GM18909 (cell line): Measurements from ENCODE around the gene DNAJA3.

Source experiments
- ATAC-seq: cut with Tn5 transposase; IDR thresholded peaks from one replicate; pipeline ENCODE4 v1.9.1; 2021; ENCODE audit warnings: mild to moderate bottlenecking; ENCODE audit not compliant: unreplicated experiment, poor library complexity

DNAJA3 gene

GRCh38 chr16:4467916-4468315 lies 42.2 kb downstream of the DNAJA3 start:
- no peak for ATAC-seq

- ATAC-seq: no peak
Measured at GRCh38 chr16:4468972-4469371, 43.3 kb downstream of the DNAJA3 start.

- no peak for ATAC-seq
Measured at GRCh38 chr16:4471869-4472268, 46.2 kb downstream of the DNAJA3 start.

- no peak for ATAC-seq
Measured at GRCh38 chr16:4472880-4473279, 47.2 kb downstream of the DNAJA3 start.

GRCh38 chr16:4474192-4474961 lies 48.7 kb downstream of the DNAJA3 start, which contains the start of gene NMRAL1:
Gene NMRAL1 (minus strand): TSS chr16:4474625. CDS start chr16:4474132, 493 bp downstream.
- peak; percentile 56 for ATAC-seq

- peak; percentile 87 for ATAC-seq
Measured at GRCh38 chr16:4475880-4476788, 50.5 kb downstream of the DNAJA3 start, which contains the start of gene HMOX2. Gene HMOX2 (plus strand): TSS chr16:4476398. CDS start chr16:4505525, 29,127 bp downstream.

GRCh38 chr16:4477966-4478365 lies 52.3 kb downstream of the DNAJA3 start:
- ATAC-seq: no peak

GRCh38 chr16:4481526-4481925 lies 55.9 kb downstream of the DNAJA3 start:
- no peak for ATAC-seq

GRCh38 chr16:4481963-4482362 lies 56.3 kb downstream of the DNAJA3 start:
- no peak for ATAC-seq

- ATAC-seq: no peak
Measured at GRCh38 chr16:4486126-4486893, 60.6 kb downstream of the DNAJA3 start.

GRCh38 chr16:4487955-4488498 lies 62.4 kb downstream of the DNAJA3 start:
- no peak for ATAC-seq

GRCh38 chr16:4488499-4488967 lies 62.9 kb downstream of the DNAJA3 start:
- no peak for ATAC-seq

GRCh38 chr16:4489030-4489429 lies 63.4 kb downstream of the DNAJA3 start:
- ATAC-seq: no peak

- no peak for ATAC-seq
Measured at GRCh38 chr16:4491898-4492297, 66.2 kb downstream of the DNAJA3 start.

- no peak for ATAC-seq
Measured at GRCh38 chr16:4494746-4495490, 69.2 kb downstream of the DNAJA3 start.

- no peak for ATAC-seq
Measured at GRCh38 chr16:4495766-4496165, 70.1 kb downstream of the DNAJA3 start.

GRCh38 chr16:4496305-4496704 lies 70.6 kb downstream of the DNAJA3 start:
- ATAC-seq: no peak

GRCh38 chr16:4498546-4499195 lies 73.0 kb downstream of the DNAJA3 start:
- no peak for ATAC-seq

- no peak for ATAC-seq
Measured at GRCh38 chr16:4499196-4499555, 73.5 kb downstream of the DNAJA3 start.
